ENCODE results near the gene STAG1.
"Not testable (repeated sequence)": the region's sequence is repeated elsewhere in the genome, so short reads cannot be mapped to it uniquely, and the experiment has no call there.

Gene STAG1

DNA sequence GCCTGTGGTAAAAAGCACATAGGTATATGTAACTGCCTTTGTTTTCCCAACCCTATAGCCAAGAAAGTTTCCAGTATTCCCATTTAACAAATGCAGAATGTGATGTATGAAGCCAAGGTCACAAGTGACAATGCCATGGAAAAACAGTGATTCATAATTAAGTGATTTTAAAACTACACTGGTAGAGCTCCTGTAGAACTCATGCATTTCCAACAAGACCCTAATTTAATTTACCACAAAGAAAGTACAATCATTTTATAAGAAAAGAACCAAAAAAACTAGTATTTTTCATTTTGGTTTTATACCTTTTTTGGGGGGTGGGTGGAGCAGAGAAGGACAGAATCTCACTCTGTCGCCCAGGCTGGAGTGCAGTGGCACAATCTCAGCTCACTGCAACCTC, 82.0 kb downstream of the STAG1 start:
- Mint-ChIP-seq H3K9me3 (no peaks in the 10 kb centered on the region), H3K4me1 (peaks cover 23% of the 10 kb centered on the region), H3K27me3 (no peaks in the 10 kb centered on the region), H3K4me3 (no peak overlapping the region), H3K36me3 (peaks cover 11% of the 10 kb centered on the region), H3K27ac (no peak overlapping the region)
- DNase-seq (ENCODE audit: low spot score in 2 of 2): no peak
- no peak for ATAC-seq (ENCODE audit: low read depth)

GRCh38 chr3:136667081-136667480, 85.1 kb downstream of the STAG1 start:
- Mint-ChIP-seq H3K27me3 (no peaks in the 10 kb centered on the region), H3K4me1 (peaks cover 23% of the 10 kb centered on the region), H3K4me3 (no peak overlapping the region), H3K9me3 (no peaks in the 10 kb centered on the region), H3K36me3 (peaks cover 11% of the 10 kb centered on the region), H3K27ac (no peak overlapping the region)
- DNase-seq (ENCODE audit: low spot score in 2 of 2) (no peak), ATAC-seq (ENCODE audit: low read depth) (no peak)

DNA sequence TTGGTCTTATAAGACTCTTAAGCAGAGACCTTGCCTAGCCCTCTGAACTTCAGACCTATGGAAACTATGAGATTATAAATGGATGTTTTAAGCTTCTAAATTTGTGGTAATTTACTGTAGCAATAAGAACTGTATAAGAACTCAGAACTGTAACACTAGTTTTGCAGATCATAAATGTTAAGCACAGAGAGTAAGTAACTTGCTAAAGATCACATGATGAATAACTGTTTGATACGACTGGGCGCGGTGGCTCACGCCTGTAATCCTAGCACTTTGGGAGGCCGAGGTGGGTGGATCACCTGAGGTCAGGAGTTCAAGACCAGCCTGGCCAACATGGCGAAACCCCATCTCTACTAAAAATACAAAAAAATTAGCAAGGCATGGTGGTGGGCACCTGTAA, 85.9 kb downstream of the STAG1 start:
- DNase-seq (ENCODE audit: low spot score in 2 of 2); H3K27me3 Mint-ChIP-seq; ATAC-seq (ENCODE audit: low read depth); H3K27ac Mint-ChIP-seq; H3K36me3 Mint-ChIP-seq; H3K9me3 Mint-ChIP-seq; H3K4me3 Mint-ChIP-seq: not testable (repeated sequence)
- H3K4me1 Mint-ChIP-seq: peaks cover 27% of the 10 kb centered on the region

DNA sequence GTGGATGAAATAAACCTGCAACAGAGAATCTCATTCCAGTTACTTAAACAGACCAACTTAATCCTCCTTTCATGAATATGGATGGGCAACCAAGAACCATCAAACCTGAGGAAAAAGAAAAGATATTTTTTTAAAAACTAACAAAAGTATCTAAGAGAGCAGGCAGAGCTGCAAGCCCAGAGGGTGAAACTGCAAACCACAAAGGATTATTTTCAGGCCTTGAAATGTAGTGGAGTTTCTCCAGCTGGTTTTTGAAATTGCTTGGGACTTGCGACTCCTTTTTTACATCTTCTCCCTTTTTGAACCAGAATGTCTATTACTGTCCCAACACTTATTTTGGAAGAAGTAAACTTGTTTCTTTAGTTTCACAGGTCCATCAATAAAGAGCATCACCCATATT, 87.4 kb downstream of the STAG1 start:
- H3K27ac Mint-ChIP-seq: no peak overlapping the region
- peaks cover 29% of the 10 kb centered on the region for H3K4me1 Mint-ChIP-seq
- H3K27me3 Mint-ChIP-seq: no peaks in the 10 kb centered on the region
- no peaks in the 10 kb centered on the region for H3K9me3 Mint-ChIP-seq
- H3K4me3 Mint-ChIP-seq: no peak overlapping the region
- ATAC-seq (ENCODE audit: low read depth): no peak
- H3K36me3 Mint-ChIP-seq: peaks cover 5% of the 10 kb centered on the region
- no peak for DNase-seq (ENCODE audit: low spot score in 2 of 2)

- H3K27ac Mint-ChIP-seq: peak overlapping the region; percentile 5
- ATAC-seq (ENCODE audit: low read depth) (no peak), DNase-seq (ENCODE audit: low spot score in 2 of 2) (no peak)
- H3K4me3 Mint-ChIP-seq: no peak overlapping the region
- peaks cover 2% of the 10 kb centered on the region for H3K9me3 Mint-ChIP-seq
- no peaks in the 10 kb centered on the region for H3K36me3 Mint-ChIP-seq
- no peaks in the 10 kb centered on the region for H3K27me3 Mint-ChIP-seq
- peaks cover 30% of the 10 kb centered on the region for H3K4me1 Mint-ChIP-seq
Observed at GRCh38 chr3:136661282-136661681, 90.9 kb downstream of the STAG1 start.

DNA sequence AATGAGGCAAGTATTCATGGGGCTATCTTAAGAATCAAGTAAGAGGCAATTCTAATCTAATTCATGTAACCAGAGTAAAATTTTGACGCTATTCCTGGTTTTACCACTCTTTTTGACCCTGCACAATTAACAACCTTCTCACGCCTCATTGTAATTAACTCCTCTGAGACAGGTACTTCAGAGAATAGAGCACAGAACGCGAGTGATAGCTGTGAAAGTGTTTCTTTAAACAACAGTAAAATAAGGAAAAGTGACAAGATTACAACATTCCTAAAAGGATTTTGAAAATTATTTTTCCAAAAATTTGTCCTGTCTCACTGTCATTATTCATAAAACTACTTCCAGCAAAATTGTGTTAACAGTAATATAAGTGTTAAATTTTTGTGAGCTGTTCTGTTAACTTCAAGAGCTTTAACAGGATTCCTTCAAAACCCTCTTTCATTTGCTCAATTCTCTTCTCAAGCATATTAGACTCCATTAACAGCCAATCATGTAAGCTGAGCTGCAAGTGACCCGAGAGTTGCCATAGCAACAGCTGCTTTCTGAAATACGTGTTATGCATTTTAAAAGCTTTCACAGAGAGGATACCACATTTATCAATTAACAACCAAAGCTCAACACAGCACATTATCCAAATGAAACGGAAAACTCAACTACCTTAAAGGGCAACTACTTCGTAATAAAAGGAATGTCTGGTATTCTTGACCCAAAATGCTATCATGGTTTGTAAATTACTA, 93.1 kb downstream of the STAG1 start:
- no peaks in the 10 kb centered on the region for H3K27me3 Mint-ChIP-seq
- peak overlapping the region; percentile 35 for H3K27ac Mint-ChIP-seq
- H3K4me1 Mint-ChIP-seq: peaks cover 23% of the 10 kb centered on the region
- ATAC-seq (ENCODE audit: low read depth): no peak
- H3K36me3 Mint-ChIP-seq: peaks cover 7% of the 10 kb centered on the region
- H3K9me3 Mint-ChIP-seq: peaks cover 5% of the 10 kb centered on the region
- no peak for DNase-seq (ENCODE audit: low spot score in 2 of 2)
- no peak overlapping the region for H3K4me3 Mint-ChIP-seq

- Mint-ChIP-seq H3K4me1 (peaks cover 17% of the 10 kb centered on the region), H3K4me3 (no peak overlapping the region)
- ATAC-seq (ENCODE audit: low read depth): no peak
Observed at GRCh38 chr3:136657526-136657925, 94.7 kb downstream of the STAG1 start.

DNA sequence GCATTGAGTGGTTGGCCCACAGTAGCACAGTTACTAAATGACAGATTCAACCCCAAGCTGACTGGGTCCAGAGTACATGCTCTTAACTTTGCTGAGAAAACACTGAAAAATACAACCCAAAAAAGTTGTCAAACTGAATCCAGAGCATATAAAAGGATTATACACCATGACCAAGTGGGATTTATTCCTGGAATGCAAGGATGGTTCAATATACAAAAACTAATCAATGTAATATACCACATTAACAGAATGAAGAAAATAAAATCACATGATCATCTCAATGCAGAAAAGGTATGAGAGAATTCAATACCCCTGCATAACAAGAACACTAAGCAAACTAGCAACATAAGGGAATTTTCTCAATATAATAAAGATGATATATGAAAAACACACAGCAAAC, 98.5 kb downstream of the STAG1 start:
- H3K4me1 Mint-ChIP-seq: peaks cover 14% of the 10 kb centered on the region
- DNase-seq (ENCODE audit: low spot score in 2 of 2): no peak
- H3K36me3 Mint-ChIP-seq: peaks cover 22% of the 10 kb centered on the region
- no peaks in the 10 kb centered on the region for H3K27me3 Mint-ChIP-seq
- no peak for ATAC-seq (ENCODE audit: low read depth)
- H3K27ac Mint-ChIP-seq: no peak overlapping the region
- no peak overlapping the region for H3K4me3 Mint-ChIP-seq
- H3K9me3 Mint-ChIP-seq: peaks cover 7% of the 10 kb centered on the region

More at GRCh38 chr3:136657526-136657925, 94.7 kb downstream of the STAG1 start:
- no peak overlapping the region for H3K27ac Mint-ChIP-seq
- no peaks in the 10 kb centered on the region for H3K27me3 Mint-ChIP-seq
- H3K9me3 Mint-ChIP-seq: peaks cover 5% of the 10 kb centered on the region
- H3K36me3 Mint-ChIP-seq: peaks cover 14% of the 10 kb centered on the region
- no peak for DNase-seq (ENCODE audit: low spot score in 2 of 2)

DNA sequence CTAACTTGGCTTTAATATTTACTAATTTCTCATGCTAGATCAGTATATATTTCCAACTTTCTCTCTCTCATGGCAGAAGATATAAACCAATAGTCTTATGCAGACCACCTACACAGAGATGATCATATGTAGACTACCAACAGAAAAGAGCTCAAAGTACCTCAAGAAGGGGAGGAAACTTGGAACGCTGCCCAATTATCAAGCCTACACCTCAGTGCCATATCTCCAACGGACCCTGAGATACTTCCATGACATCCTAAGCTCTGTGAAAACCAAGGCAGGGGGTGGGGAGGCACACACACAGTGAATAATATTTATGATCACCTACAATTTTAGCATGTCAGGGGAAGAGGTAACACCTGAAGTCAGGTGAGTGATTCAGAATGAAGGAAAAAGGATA, 100.6 kb downstream of the STAG1 start:
- H3K4me1 Mint-ChIP-seq: peaks cover 21% of the 10 kb centered on the region
- peaks cover 22% of the 10 kb centered on the region for H3K36me3 Mint-ChIP-seq
- ATAC-seq (ENCODE audit: low read depth) (no peak), DNase-seq (ENCODE audit: low spot score in 2 of 2) (no peak)
- no peak overlapping the region for H3K4me3 Mint-ChIP-seq
- H3K27ac Mint-ChIP-seq: no peak overlapping the region
- H3K9me3 Mint-ChIP-seq: peaks cover 7% of the 10 kb centered on the region
- no peaks in the 10 kb centered on the region for H3K27me3 Mint-ChIP-seq

GRCh38 chr3:136650461-136650860, 101.7 kb downstream of the STAG1 start:
- Mint-ChIP-seq H3K9me3 (peaks cover 3% of the 10 kb centered on the region), H3K4me3 (no peak overlapping the region), H3K36me3 (peaks cover 23% of the 10 kb centered on the region), H3K4me1 (peaks cover 29% of the 10 kb centered on the region), H3K27ac (no peak overlapping the region), H3K27me3 (no peaks in the 10 kb centered on the region)
- ATAC-seq (ENCODE audit: low read depth) (no peak), DNase-seq (ENCODE audit: low spot score in 2 of 2) (no peak)

GRCh38 chr3:136645915-136646314, 106.3 kb downstream of the STAG1 start:
- Mint-ChIP-seq H3K27me3 (no peaks in the 10 kb centered on the region), H3K9me3 (no peaks in the 10 kb centered on the region), H3K27ac (no peak overlapping the region), H3K4me1 (peaks cover 30% of the 10 kb centered on the region), H3K4me3 (no peak overlapping the region), H3K36me3 (peaks cover 8% of the 10 kb centered on the region)
- ATAC-seq (ENCODE audit: low read depth): no peak
- no peak for DNase-seq (ENCODE audit: low spot score in 2 of 2)

DNA sequence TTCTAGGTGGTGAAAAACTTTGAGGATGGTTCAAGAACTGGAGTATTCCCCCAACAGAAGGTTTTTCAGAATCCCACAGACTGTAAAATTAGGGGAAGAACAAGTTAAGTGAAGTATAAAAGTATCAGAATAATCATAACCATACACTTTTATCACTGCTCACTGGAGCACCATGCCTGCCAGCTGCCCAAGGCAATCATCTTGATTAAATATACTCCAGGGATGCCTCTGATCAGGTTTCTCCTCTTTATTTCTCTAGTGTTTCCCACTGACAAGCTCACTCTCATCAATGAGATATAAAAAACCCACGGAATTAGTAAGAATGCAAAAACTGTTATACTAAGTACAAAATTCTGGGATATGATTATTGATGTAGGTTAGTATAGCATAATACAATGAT, 108.0 kb downstream of the STAG1 start:
- H3K4me1 Mint-ChIP-seq: peaks cover 27% of the 10 kb centered on the region
- H3K4me3 Mint-ChIP-seq: no peak overlapping the region
- H3K27ac Mint-ChIP-seq: no peak overlapping the region
- H3K36me3 Mint-ChIP-seq: peaks cover 5% of the 10 kb centered on the region
- ATAC-seq (ENCODE audit: low read depth) (no peak), DNase-seq (ENCODE audit: low spot score in 2 of 2) (no peak)
- H3K27me3 Mint-ChIP-seq: no peaks in the 10 kb centered on the region
- no peaks in the 10 kb centered on the region for H3K9me3 Mint-ChIP-seq

GRCh38 chr3:136643380-136643779, 108.8 kb downstream of the STAG1 start:
- H3K27ac Mint-ChIP-seq; DNase-seq (ENCODE audit: low spot score in 2 of 2); H3K4me3 Mint-ChIP-seq; H3K9me3 Mint-ChIP-seq; H3K36me3 Mint-ChIP-seq; H3K27me3 Mint-ChIP-seq; ATAC-seq (ENCODE audit: low read depth): not testable (repeated sequence)
- peaks cover 21% of the 10 kb centered on the region for H3K4me1 Mint-ChIP-seq

GRCh38 chr3:136642711-136643110, 109.5 kb downstream of the STAG1 start:
- ATAC-seq (ENCODE audit: low read depth) (no peak), DNase-seq (ENCODE audit: low spot score in 2 of 2) (no peak)
- Mint-ChIP-seq H3K4me1 (peaks cover 16% of the 10 kb centered on the region), H3K4me3 (no peak overlapping the region), H3K27me3 (no peaks in the 10 kb centered on the region), H3K9me3 (no peaks in the 10 kb centered on the region), H3K27ac (no peak overlapping the region), H3K36me3 (peaks cover 8% of the 10 kb centered on the region)

DNA sequence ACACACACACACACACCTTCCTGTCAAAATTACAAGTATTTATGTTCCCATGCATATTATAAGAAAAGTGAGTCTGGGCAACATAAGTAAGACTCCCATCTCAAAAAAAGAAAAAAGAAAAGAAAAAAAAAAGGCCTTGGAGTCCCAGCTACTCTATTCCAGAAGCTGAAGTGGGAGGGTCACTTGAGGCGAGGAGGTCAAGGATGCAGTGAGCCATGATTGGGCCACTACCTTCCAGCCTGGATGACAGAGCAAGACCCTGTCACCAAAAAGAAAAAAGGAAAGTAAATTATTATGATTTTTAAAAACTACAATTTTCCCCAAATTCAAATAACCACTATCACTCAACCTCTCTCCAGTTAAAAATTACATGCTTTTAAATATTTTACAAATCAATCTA, 113.1 kb downstream of the STAG1 start:
- Mint-ChIP-seq H3K4me3 (no peak overlapping the region), H3K27ac (no peak overlapping the region), H3K27me3 (no peaks in the 10 kb centered on the region), H3K36me3 (peaks cover 16% of the 10 kb centered on the region), H3K4me1 (peaks cover 17% of the 10 kb centered on the region), H3K9me3 (peaks cover 2% of the 10 kb centered on the region)
- no peak for ATAC-seq (ENCODE audit: low read depth)
- DNase-seq (ENCODE audit: low spot score in 2 of 2): no peak

All from memory B cell (primary cell).